ENCODE results near the gene KLHL25. TPM values are rescaled to one million over a fixed set of nuclear protein-coding genes. Genes with fewer than 3 reads are reported as not detected.
A peak's percentile ranks its signal among the peaks of the same experiment; 100 is the strongest.

The KLHL25 gene
- total RNA-seq, 1 experiment from 2014 or later = 18.4 TPM

DNA sequence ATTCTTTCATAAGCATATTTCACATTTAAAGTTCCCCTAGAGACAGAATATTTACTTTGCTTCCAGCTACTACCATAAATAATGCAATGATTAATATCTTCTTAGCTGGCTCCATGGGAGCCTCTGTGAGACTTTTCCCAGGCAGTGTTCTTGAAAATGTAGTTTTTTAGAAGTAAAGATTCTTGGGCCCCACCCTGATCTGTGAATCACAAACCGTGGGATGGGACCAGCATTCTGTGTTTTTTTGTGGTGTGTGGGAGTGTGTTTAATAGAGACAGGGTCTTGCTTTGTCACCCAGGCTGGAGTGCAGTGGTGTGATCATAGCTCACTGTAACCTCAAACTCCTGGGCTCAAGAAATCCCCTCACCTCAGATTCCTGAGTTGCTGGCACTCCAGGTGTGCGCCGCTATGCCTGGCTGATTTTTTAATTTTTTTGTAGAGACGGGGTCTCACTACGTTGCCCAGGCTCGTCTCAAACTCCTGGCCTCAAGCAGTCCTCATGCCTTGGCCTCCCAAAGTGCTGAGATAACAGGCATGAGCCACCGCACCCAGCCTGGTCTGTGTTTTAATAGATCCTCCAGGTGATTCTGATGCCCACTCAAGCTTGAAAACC lies 83.0 kb downstream of the KLHL25 start:
- Histone ChIP-seq H3K4ac (ENCODE audit: low read depth, low read length) (no peak overlapping the region), H3K9ac (ENCODE audit: extremely low read depth, insufficient read length, low read length) (no peak overlapping the region), H2BK12ac (ENCODE audit: insufficient read length, low read depth, low read length) (no peak overlapping the region), H3K27me3 (ENCODE audit: insufficient read depth, low read length) (no peaks in the 10 kb centered on the region), H3K79me2 (ENCODE audit: insufficient read depth, low read length) (no peaks in the 10 kb centered on the region), H4K91ac (ENCODE audit: insufficient read length, low read depth, low read length) (no peak overlapping the region), H4K5ac (ENCODE audit: insufficient read length, low read depth, low read length) (no peak overlapping the region), H3K4me1 (ENCODE audit: insufficient read depth, low read length) (no peaks in the 10 kb centered on the region; the same call in 1 of the 2 replicates), H4K20me1 (ENCODE audit: control insufficient read depth, insufficient read depth, insufficient read length) (no peaks in the 10 kb centered on the region), H3K9me3 (ENCODE audit: control insufficient read depth, low read depth, low read length) (no peaks in the 10 kb centered on the region), H3T11ph (ENCODE audit: low read length) (no peak overlapping the region), H2BK5ac (ENCODE audit: insufficient read length, low read length) (no peak overlapping the region), H2BK20ac (ENCODE audit: low read depth, low read length, poor library complexity, severe bottlenecking) (no peak overlapping the region), H3K79me1 (ENCODE audit: insufficient read depth, low read depth, low read length, poor library complexity, severe bottlenecking) (no peaks in the 10 kb centered on the region), H3K56ac (ENCODE audit: insufficient read length, low read depth, low read length) (no peak overlapping the region), H2BK15ac (ENCODE audit: low read depth, low read length) (no peak overlapping the region), H3K18ac (ENCODE audit: insufficient read length, low read depth, low read length) (no peak overlapping the region), H3K14ac (ENCODE audit: insufficient read depth, low read length) (no peak overlapping the region), H3K23me2 (ENCODE audit: insufficient read length, low read depth, low read length, poor library complexity, severe bottlenecking) (no peaks in the 10 kb centered on the region), H4K8ac (replicated peaks; ENCODE audit: insufficient read length, low read depth, low read length) (no peak overlapping the region), H2BK120ac (ENCODE audit: low read depth, low read length, poor library complexity, severe bottlenecking) (no peak overlapping the region), H3K4me2 (ENCODE audit: insufficient read depth, insufficient read length, low read length) (no peak overlapping the region), H2AFZ (ENCODE audit: low read length) (no peak overlapping the region), H2AK5ac (ENCODE audit: insufficient read length, low read length) (no peak overlapping the region), H3K23ac (ENCODE audit: insufficient read length, low read depth, low read length) (no peak overlapping the region), H3K27ac (ENCODE audit: insufficient read length, low read depth, low read length) (no peak overlapping the region)
- Mint-ChIP-seq H3K27ac (0 out of 7 replicates have a peak overlapping the region, but pooled peaks of 1 of the 3 experiments have one; percentile 65), H3K9me3 (no peaks in the 10 kb centered on the region), H3K4me1 (peaks cover 11 to 17% of the 10 kb centered on the region in 2 experiments), H3K36me3 (ENCODE audit: insufficient read depth in 1 of 3, low read depth in 3 of 3) (peaks cover 2 to 32% (median 23%) of the 10 kb centered on the region in 3 experiments; a peak in 5 of 7 replicates), H3K4me3 (no peak overlapping the region), H3K27me3 (ENCODE audit: low read depth) (no peaks in the 10 kb centered on the region)
- DNase-seq = no peak
- WGBS (ENCODE audit: extremely low coverage, insufficient read length, low lambda C conversion rate) = no CpG with 5 or more reads among the region's 7 CpGs
- TF ChIP-seq, protein P1, sequence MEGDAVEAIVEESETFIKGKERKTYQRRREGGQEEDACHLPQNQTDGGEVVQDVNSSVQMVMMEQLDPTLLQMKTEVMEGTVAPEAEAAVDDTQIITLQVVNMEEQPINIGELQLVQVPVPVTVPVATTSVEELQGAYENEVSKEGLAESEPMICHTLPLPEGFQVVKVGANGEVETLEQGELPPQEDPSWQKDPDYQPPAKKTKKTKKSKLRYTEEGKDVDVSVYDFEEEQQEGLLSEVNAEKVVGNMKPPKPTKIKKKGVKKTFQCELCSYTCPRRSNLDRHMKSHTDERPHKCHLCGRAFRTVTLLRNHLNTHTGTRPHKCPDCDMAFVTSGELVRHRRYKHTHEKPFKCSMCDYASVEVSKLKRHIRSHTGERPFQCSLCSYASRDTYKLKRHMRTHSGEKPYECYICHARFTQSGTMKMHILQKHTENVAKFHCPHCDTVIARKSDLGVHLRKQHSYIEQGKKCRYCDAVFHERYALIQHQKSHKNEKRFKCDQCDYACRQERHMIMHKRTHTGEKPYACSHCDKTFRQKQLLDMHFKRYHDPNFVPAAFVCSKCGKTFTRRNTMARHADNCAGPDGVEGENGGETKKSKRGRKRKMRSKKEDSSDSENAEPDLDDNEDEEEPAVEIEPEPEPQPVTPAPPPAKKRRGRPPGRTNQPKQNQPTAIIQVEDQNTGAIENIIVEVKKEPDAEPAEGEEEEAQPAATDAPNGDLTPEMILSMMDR (conservative IDR thresholded peaks at IDR 0.05) = no peak
